Measurements from ENCODE around the gene ETV6. TPM values are rescaled to one million over a fixed set of nuclear protein-coding genes. Genes with fewer than 3 reads are reported as not detected.
"Not testable (repeated sequence)": the region's sequence is repeated elsewhere in the genome, so short reads cannot be mapped to it uniquely, and the experiment has no call there.

Gene ETV6
- polyA plus RNA-seq, 1 donor (not counting 4 experiments of a cell fraction or from before 2014, with no cell fraction given): 5.3 TPM

GRCh38 chr12:11630046-11630706, 19.3 kb upstream of the ETV6 start:
- no peaks in the 10 kb centered on the region for H3K79me2 ChIP-seq (ENCODE audit: control insufficient read depth, insufficient read depth, low read length)
- dilution Hi-C loops (cut with MboI; ENCODE audit: extremely low pct_ligation_motif_present, low sequenced_read_pairs): no loop called here
- H3K27me3 ChIP-seq (ENCODE audit: control insufficient read depth, extremely low read depth, insufficient read depth, low read length): no peaks in the 10 kb centered on the region
- DNase-seq (ENCODE audit: low read depth, low spot score) (no peak), FAIRE-seq (no peak)
- H4K20me1 ChIP-seq (ENCODE audit: control insufficient read depth, extremely low read depth, insufficient read depth, low read length): no peaks in the 10 kb centered on the region
- no peak overlapping the region for H3K27ac ChIP-seq (ENCODE audit: control insufficient read depth, insufficient read depth, low read length)
- H3K4me2 ChIP-seq (ENCODE audit: control insufficient read depth, extremely low read depth, insufficient read depth, low read depth, low read length): no peak overlapping the region
- H3K36me3 ChIP-seq (ENCODE audit: control insufficient read depth in 2 of 2, extremely low read depth in 1 of 2, insufficient read depth in 2 of 2, low read length in 2 of 2): no peaks in the 10 kb centered on the region
- no peak overlapping the region for H3K9ac ChIP-seq (ENCODE audit: control insufficient read depth, extremely low read depth, insufficient read depth, low read length)
- no peak overlapping the region for H2AFZ ChIP-seq (ENCODE audit: control insufficient read depth, low read length)
- H3K9me1 ChIP-seq (ENCODE audit: control insufficient read depth, extremely low read depth, insufficient read depth, low read length): no peaks in the 10 kb centered on the region
- H3K4me1 ChIP-seq (ENCODE audit: control insufficient read depth, extremely low read depth, insufficient read depth, low read length): peaks cover 8% of the 10 kb centered on the region
- no peaks in the 10 kb centered on the region for H3K9me3 ChIP-seq (ENCODE audit: control insufficient read depth, low read depth, low read length)
- H3K4me3 ChIP-seq (ENCODE audit: control insufficient read depth in 2 of 3, extremely low read depth in 1 of 3, insufficient read depth in 2 of 3, low read depth in 1 of 3, low read length in 3 of 3): no peak overlapping the region
- TF ChIP-seq EZH2 (IDR thresholded peaks at IDR 0.05; ENCODE audit: low read length): no peak
- TF ChIP-seq CTCF (optimal IDR thresholded peaks at IDR 0.05 in 1 of 3, IDR thresholded peaks at IDR 0.05 in 1 of 3, conservative IDR thresholded peaks at IDR 0.05 in 1 of 3; ENCODE audit: extremely low read depth in 1 of 3, insufficient read depth in 2 of 3, low read length in 3 of 3): no peak

GRCh38 chr12:11631288-11631687, 18.2 kb upstream of the ETV6 start:
- H2AFZ ChIP-seq (ENCODE audit: control insufficient read depth, low read length): no peak overlapping the region
- no peaks in the 10 kb centered on the region for H3K36me3 ChIP-seq (ENCODE audit: control insufficient read depth in 2 of 2, extremely low read depth in 1 of 2, insufficient read depth in 2 of 2, low read length in 2 of 2)
- no peaks in the 10 kb centered on the region for H4K20me1 ChIP-seq (ENCODE audit: control insufficient read depth, extremely low read depth, insufficient read depth, low read length)
- no peak overlapping the region for H3K9ac ChIP-seq (ENCODE audit: control insufficient read depth, extremely low read depth, insufficient read depth, low read length)
- H3K4me2 ChIP-seq (ENCODE audit: control insufficient read depth, extremely low read depth, insufficient read depth, low read depth, low read length): no peak overlapping the region
- no peaks in the 10 kb centered on the region for H3K9me1 ChIP-seq (ENCODE audit: control insufficient read depth, extremely low read depth, insufficient read depth, low read length)
- no peaks in the 10 kb centered on the region for H3K79me2 ChIP-seq (ENCODE audit: control insufficient read depth, insufficient read depth, low read length)
- no peak overlapping the region for H3K27ac ChIP-seq (ENCODE audit: control insufficient read depth, insufficient read depth, low read length)
- TF ChIP-seq CTCF (optimal IDR thresholded peaks at IDR 0.05 in 1 of 3, IDR thresholded peaks at IDR 0.05 in 1 of 3, conservative IDR thresholded peaks at IDR 0.05 in 1 of 3; ENCODE audit: extremely low read depth in 1 of 3, insufficient read depth in 2 of 3, low read length in 3 of 3): no peak
- H3K27me3 ChIP-seq (ENCODE audit: control insufficient read depth, extremely low read depth, insufficient read depth, low read length): no peaks in the 10 kb centered on the region
- no peak for FAIRE-seq
- dilution Hi-C loops (cut with MboI; ENCODE audit: extremely low pct_ligation_motif_present, low sequenced_read_pairs): no loop called here
- H3K4me3 ChIP-seq (ENCODE audit: control insufficient read depth in 2 of 3, extremely low read depth in 1 of 3, insufficient read depth in 2 of 3, low read depth in 1 of 3, low read length in 3 of 3): no peak overlapping the region
- DNase-seq (ENCODE audit: low read depth, low spot score): no peak
- peaks cover 14% of the 10 kb centered on the region for H3K4me1 ChIP-seq (ENCODE audit: control insufficient read depth, extremely low read depth, insufficient read depth, low read length)
- H3K9me3 ChIP-seq (ENCODE audit: control insufficient read depth, low read depth, low read length): no peaks in the 10 kb centered on the region

GRCh38 chr12:11631881-11632280, 17.6 kb upstream of the ETV6 start:
- peaks cover 14% of the 10 kb centered on the region for H3K4me1 ChIP-seq (ENCODE audit: control insufficient read depth, extremely low read depth, insufficient read depth, low read length)
- FAIRE-seq: not testable (repeated sequence)

More at GRCh38 chr12:11631881-11632280, 17.6 kb upstream of the ETV6 start:
- dilution Hi-C loops (cut with MboI; ENCODE audit: extremely low pct_ligation_motif_present, low sequenced_read_pairs); H3K9me1 ChIP-seq (ENCODE audit: control insufficient read depth, extremely low read depth, insufficient read depth, low read length); H3K4me3 ChIP-seq (ENCODE audit: control insufficient read depth in 2 of 3, extremely low read depth in 1 of 3, insufficient read depth in 2 of 3, low read depth in 1 of 3, low read length in 3 of 3); DNase-seq (ENCODE audit: low read depth, low spot score); H3K27ac ChIP-seq (ENCODE audit: control insufficient read depth, insufficient read depth, low read length); H3K4me2 ChIP-seq (ENCODE audit: control insufficient read depth, extremely low read depth, insufficient read depth, low read depth, low read length); H3K79me2 ChIP-seq (ENCODE audit: control insufficient read depth, insufficient read depth, low read length); H3K9me3 ChIP-seq (ENCODE audit: control insufficient read depth, low read depth, low read length); H3K9ac ChIP-seq (ENCODE audit: control insufficient read depth, extremely low read depth, insufficient read depth, low read length); H2AFZ ChIP-seq (ENCODE audit: control insufficient read depth, low read length); H4K20me1 ChIP-seq (ENCODE audit: control insufficient read depth, extremely low read depth, insufficient read depth, low read length); H3K27me3 ChIP-seq (ENCODE audit: control insufficient read depth, extremely low read depth, insufficient read depth, low read length); H3K36me3 ChIP-seq (ENCODE audit: control insufficient read depth in 2 of 2, extremely low read depth in 1 of 2, insufficient read depth in 2 of 2, low read length in 2 of 2): not testable (repeated sequence)
